Activated T-cell treated with anti-CD3 and anti-CD28 coated beads, Interleukin-2, amount 50 U/mL, for 72 hours (primary cell): ENCODE results near the gene SLC2A6. TPM values are rescaled to one million over a fixed set of nuclear protein-coding genes. Genes with fewer than 3 reads are reported as not detected.
A peak's percentile ranks its signal among the peaks of the same experiment; 100 is the strongest.

ENCODE experiments used
- ATAC-seq, 2 donors: fragments of 150-1000 bp; cut with Tn5 transposase; replicated peaks in 1 of 2; 2 replicates each; pipeline ENCODE4 v1.10.0; 2021; ENCODE audit warnings: moderate library complexity in 2 of 2, mild to moderate bottlenecking in 1 of 2
- DNase-seq, 2 donors: peaks; one replicate each; pipeline ENCODE4 v3.0.0; 2021 to 2022; ENCODE audit warnings: mixed read lengths in 1 of 2
- H3K27ac Mint-ChIP-seq: one replicate; pipeline ENCODE4 v1.8.0; 2022; ENCODE audit warnings: mild to moderate bottlenecking, moderate library complexity, mixed read lengths
- H3K27me3 Mint-ChIP-seq: one replicate; pipeline ENCODE4 v1.8.0; 2022; ENCODE audit warnings: low read depth, mixed read lengths
- H3K36me3 Mint-ChIP-seq, 2 donors: one replicate each; pipeline ENCODE4 v1.8.0; 2022; ENCODE audit warnings: mixed read lengths in 2 of 2, mild to moderate bottlenecking in 1 of 2; ENCODE audit not compliant: insufficient read depth in 2 of 2
- H3K4me1 Mint-ChIP-seq: one replicate; pipeline ENCODE4 v1.8.0; 2022; ENCODE audit warnings: low read depth, mixed read lengths
- H3K4me3 Mint-ChIP-seq, 2 donors: one replicate each; pipeline ENCODE4 v1.8.0; 2022; ENCODE audit warnings: mild to moderate bottlenecking in 2 of 2, mixed read lengths in 2 of 2, moderate library complexity in 2 of 2
- H3K9me3 Mint-ChIP-seq, 2 donors: one replicate each; pipeline ENCODE4 v1.8.0; 2022; ENCODE audit warnings: mixed read lengths in 2 of 2
- total RNA-seq, 2 donors: library from RNA; stranded (reverse); gene quantifications; one replicate each; pipeline ENCODE4 v1.2.3, GENCODE V29; 2022

Gene SLC2A6
- total RNA-seq, 2 donors from 2014 or later = 2.0 to 2.6 TPM

- H3K9me3 Mint-ChIP-seq = no peaks in the 10 kb centered on the region
- ATAC-seq = no peak
- H3K36me3 Mint-ChIP-seq = no peaks in the 10 kb centered on the region
- no peak overlapping the region for H3K27ac Mint-ChIP-seq
- no peak overlapping the region for H3K4me3 Mint-ChIP-seq
- H3K4me1 Mint-ChIP-seq = peaks cover 9% of the 10 kb centered on the region
- no peak for DNase-seq
- no peaks in the 10 kb centered on the region for H3K27me3 Mint-ChIP-seq
These were observed 33.6 kb upstream of the SLC2A6 start for GRCh38 chr9:133512253-133513213.

GRCh38 chr9:133511607-133512006 is 32.7 kb upstream of the SLC2A6 start:
- H3K36me3 Mint-ChIP-seq = no peaks in the 10 kb centered on the region

DNA sequence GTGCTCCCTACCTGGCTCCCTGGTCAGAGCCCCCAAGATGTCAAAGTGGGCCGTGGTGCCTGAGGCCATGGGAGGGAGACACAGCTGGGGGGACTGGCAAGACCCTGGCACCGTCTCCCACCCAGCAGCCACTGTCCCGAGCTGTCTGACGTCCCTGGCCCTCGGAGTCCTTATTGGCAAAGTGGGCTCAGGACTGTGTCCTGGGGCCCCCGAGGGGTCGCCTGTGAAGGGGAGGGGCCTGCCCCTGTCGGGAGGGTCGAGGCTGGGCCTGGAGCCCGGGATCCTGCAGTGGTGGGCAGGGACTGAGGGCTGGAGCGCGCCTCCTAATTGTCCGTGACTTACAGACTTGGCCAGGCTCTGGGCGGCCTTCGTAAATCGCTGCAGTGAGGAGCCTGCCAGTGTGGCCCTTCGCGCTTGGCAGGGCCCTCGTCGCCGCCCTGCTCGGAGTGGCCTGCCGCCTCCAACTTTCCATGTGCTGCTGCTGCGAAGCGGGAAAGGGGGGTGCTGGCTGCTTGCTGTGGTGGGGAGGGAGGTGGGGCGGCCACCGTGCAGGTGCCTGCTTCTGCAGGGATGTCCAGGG is 32.1 kb upstream of the SLC2A6 start:
- Mint-ChIP-seq H3K27me3 (no peaks in the 10 kb centered on the region), H3K4me1 (peaks cover 9% of the 10 kb centered on the region), H3K27ac (no peak overlapping the region), H3K4me3 (no peak overlapping the region), H3K9me3 (no peaks in the 10 kb centered on the region), H3K36me3 (no peaks in the 10 kb centered on the region)
- no peak for DNase-seq
- no peak for ATAC-seq

More at GRCh38 chr9:133511607-133512006, 32.7 kb upstream of the SLC2A6 start:
- H3K27ac Mint-ChIP-seq = no peak overlapping the region
- no peak overlapping the region for H3K4me3 Mint-ChIP-seq
- ATAC-seq (no peak), DNase-seq (no peak)
- no peaks in the 10 kb centered on the region for H3K27me3 Mint-ChIP-seq
- no peaks in the 10 kb centered on the region for H3K9me3 Mint-ChIP-seq
- H3K4me1 Mint-ChIP-seq = peaks cover 9% of the 10 kb centered on the region

DNA sequence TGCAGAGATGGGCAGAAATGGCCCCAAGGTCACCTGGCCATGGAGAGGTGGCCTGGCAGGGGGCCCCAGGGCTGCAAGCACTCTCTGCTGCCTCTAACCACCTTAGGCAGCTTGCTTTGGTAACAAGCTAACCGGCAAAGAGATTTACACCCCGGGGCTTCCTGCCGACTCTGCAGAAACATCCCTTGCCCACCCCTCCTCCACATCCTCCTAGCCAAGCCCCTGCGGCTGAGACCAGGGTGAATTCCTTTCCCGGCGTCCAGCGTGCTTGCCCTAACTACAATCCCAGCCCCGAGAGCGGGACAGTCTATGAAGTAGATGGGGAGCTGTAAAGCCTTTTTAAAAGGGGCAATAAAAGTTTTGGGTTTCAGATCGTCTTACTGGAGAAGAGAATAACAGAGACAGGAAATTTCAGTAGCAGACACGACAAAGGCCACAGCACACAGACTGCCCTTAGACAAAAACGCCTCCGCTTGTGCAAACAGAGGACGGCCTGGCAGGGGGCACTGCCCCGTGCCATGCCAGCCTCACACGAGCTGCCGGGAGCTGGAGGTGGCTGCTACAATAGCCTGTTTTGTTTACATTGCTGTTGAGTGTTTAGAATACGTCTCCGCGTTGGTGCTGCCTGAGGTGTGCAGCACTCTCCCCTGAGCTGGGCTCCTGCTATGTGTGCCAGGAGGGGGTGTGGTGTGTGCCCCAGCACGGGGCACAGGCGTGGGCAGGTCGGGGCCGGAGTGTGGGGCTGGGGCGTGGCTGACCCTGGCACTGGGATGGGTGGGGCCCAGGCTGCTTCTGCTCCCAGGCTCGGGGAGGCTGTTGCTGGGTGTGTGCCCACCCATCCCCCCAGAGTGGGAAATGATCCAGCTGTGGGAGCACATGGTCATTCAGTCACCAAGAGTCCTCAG is 30.5 kb upstream of the SLC2A6 start:
- no peak overlapping the region for H3K27ac Mint-ChIP-seq
- DNase-seq (peak in 1 of 2 donors; percentile 3), ATAC-seq (peak; percentile 54 to 55)
- no peaks in the 10 kb centered on the region for H3K9me3 Mint-ChIP-seq
- no peaks in the 10 kb centered on the region for H3K27me3 Mint-ChIP-seq
- H3K4me3 Mint-ChIP-seq = peak overlapping the region; percentile 60 to 71
- peaks cover 9% of the 10 kb centered on the region for H3K4me1 Mint-ChIP-seq
- no peaks in the 10 kb centered on the region for H3K36me3 Mint-ChIP-seq

GRCh38 chr9:133508046-133508445 is 29.1 kb upstream of the SLC2A6 start:
- no peak overlapping the region for H3K4me3 Mint-ChIP-seq
- H3K9me3 Mint-ChIP-seq = no peaks in the 10 kb centered on the region
- DNase-seq = no peak

GRCh38 chr9:133507246-133507965 is 28.5 kb upstream of the SLC2A6 start:
- H3K27ac Mint-ChIP-seq = no peak overlapping the region
- no peaks in the 10 kb centered on the region for H3K27me3 Mint-ChIP-seq
- peaks cover 9% of the 10 kb centered on the region for H3K4me1 Mint-ChIP-seq
- no peak for DNase-seq
- H3K9me3 Mint-ChIP-seq = peaks cover 3% of the 10 kb centered on the region in 2 donors
- no peak for ATAC-seq
- H3K36me3 Mint-ChIP-seq = peaks cover 0 to 1% of the 10 kb centered on the region in 2 donors
- H3K4me3 Mint-ChIP-seq = no peak overlapping the region

More at GRCh38 chr9:133508046-133508445, 29.1 kb upstream of the SLC2A6 start:
- no peaks in the 10 kb centered on the region for H3K27me3 Mint-ChIP-seq
- H3K27ac Mint-ChIP-seq = no peak overlapping the region
- H3K36me3 Mint-ChIP-seq = no peaks in the 10 kb centered on the region
- H3K4me1 Mint-ChIP-seq = peaks cover 9% of the 10 kb centered on the region
- no peak for ATAC-seq

GRCh38 chr9:133506653-133507038 is 27.7 kb upstream of the SLC2A6 start:
- ATAC-seq (no peak), DNase-seq (no peak)
- Mint-ChIP-seq H3K27me3 (no peaks in the 10 kb centered on the region), H3K9me3 (peaks cover 8% of the 10 kb centered on the region in 2 donors), H3K4me3 (no peak overlapping the region), H3K4me1 (peaks cover 9% of the 10 kb centered on the region), H3K36me3 (peaks cover 4 to 6% of the 10 kb centered on the region in 2 donors), H3K27ac (no peak overlapping the region)

DNA sequence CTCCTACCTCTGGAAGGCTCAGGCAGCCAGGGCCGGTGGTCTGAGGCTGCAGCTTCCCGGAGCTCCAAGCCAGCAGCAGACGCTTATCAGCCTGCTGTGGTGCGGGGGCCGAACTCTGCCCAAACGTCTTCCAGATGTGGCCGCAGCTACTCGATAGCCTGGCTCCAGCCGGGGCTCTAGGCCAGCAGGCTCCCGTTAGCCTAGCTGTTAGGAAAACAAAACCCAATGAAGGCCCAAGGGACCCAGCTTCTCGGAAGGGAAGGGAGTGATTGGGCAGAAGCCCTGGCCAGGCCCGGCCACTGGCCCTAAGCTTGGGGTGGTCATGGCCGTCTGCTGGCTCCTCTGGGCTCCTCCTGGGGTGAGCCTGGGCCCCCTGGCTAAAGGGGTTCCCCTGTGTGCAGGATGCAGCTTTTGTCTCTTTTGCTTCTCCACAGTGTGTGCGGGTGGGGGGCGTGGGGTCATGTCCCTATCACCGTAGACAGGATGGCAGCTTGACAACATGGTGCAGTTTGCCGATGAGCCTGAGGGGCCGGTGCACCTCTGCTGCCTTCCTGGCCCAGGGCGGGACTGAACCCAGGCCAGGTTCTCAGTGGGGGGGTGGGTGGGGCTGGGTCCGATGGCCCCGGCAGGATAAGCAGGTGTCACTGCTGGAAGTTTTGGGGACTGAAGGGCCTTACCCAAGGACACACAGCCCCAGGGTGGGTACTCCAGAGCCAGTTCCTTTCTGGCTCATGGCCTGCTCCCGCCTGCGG is 27.2 kb upstream of the SLC2A6 start:
- H3K4me1 Mint-ChIP-seq = peaks cover 9% of the 10 kb centered on the region
- no peak overlapping the region for H3K27ac Mint-ChIP-seq
- DNase-seq (no peak), ATAC-seq (no peak)
- H3K36me3 Mint-ChIP-seq = peaks cover 7 to 9% of the 10 kb centered on the region in 2 donors
- H3K4me3 Mint-ChIP-seq = no peak overlapping the region
- peaks cover 12 to 13% of the 10 kb centered on the region in 2 donors for H3K9me3 Mint-ChIP-seq
- no peaks in the 10 kb centered on the region for H3K27me3 Mint-ChIP-seq

DNA sequence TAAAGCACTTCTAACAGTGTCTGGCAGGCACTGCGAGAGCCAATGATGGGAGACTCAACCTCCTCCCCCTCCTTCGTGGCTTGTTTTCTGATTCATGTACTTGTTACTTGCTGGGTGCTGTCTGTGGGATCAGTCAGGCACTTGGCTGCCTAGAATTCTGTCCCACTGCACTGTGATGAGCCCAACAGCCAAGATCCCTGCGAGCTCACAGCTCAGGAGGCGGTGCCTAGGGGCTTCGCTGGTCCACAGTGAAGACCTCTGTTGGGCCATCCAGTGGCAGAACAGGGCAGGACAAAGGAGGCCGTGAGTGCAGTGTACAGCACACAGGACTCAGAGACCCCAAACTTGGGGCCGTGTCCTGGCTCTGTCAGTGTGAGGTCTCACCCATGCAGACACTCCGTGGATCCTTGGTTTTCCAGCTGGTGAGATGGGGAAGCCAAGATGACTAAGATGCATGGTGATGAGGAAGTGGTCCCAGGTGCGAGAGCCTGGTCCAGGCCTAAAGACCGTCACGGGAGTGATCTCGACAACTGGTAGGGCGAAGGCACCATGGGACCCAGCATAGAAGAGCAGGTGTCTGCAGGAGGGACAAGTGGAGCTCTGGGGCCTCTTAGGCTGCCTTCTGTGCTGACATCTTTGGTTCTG is 26.4 kb upstream of the SLC2A6 start:
- peaks cover 15% of the 10 kb centered on the region in 2 donors for H3K9me3 Mint-ChIP-seq
- H3K4me1 Mint-ChIP-seq = peaks cover 9% of the 10 kb centered on the region
- peaks cover 8 to 9% of the 10 kb centered on the region in 2 donors for H3K36me3 Mint-ChIP-seq
- no peaks in the 10 kb centered on the region for H3K27me3 Mint-ChIP-seq
- no peak for DNase-seq
- no peak for ATAC-seq
- no peak overlapping the region for H3K4me3 Mint-ChIP-seq
- H3K27ac Mint-ChIP-seq = no peak overlapping the region

DNA sequence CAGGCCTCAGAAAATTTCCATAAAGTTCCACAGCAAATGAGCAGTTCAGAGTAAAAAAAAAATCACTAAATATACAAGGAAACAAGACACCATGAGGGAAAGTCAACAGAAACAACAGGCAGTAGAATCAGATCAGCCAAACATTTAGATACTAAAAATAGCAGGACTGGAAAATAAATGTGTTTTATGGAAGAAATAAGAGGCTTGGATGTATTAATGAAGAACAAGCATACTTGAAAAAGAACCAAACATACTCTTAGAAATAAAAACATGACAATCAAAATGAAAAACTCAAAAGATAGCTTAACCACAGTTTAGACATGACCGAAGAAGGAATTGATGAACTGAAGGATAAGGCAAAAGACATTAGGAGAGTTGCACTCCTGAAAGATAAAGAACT is 23.2 kb upstream of the SLC2A6 start:
- H3K4me3 Mint-ChIP-seq = no peak overlapping the region
- DNase-seq (no peak), ATAC-seq (no peak)
- H3K36me3 Mint-ChIP-seq = peaks cover 8 to 9% of the 10 kb centered on the region in 2 donors
- H3K9me3 Mint-ChIP-seq = peaks cover 15% of the 10 kb centered on the region in 2 donors
- H3K27ac Mint-ChIP-seq = no peak overlapping the region
- no peaks in the 10 kb centered on the region for H3K4me1 Mint-ChIP-seq
- no peaks in the 10 kb centered on the region for H3K27me3 Mint-ChIP-seq

DNA sequence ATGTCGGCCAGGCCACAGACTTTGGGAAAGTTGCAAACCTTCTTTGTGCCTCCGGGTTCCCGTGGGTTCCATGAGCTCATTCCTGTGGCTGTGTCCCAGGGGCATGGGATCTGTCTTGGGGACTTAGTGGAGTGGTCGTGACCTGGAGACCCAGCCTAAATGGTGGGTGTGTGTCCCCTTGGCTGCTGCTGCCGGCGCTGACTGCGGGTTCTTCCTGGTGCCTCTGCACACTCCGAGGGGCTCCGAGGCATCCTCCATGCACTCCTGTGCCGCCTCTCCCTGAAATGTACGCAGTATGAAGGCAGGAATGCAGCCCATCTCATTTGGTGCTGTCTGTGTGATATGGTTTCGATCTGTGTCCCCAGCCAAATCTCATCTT is 21.0 kb upstream of the SLC2A6 start:
- no peaks in the 10 kb centered on the region for H3K27me3 Mint-ChIP-seq
- peaks cover 15% of the 10 kb centered on the region in 2 donors for H3K9me3 Mint-ChIP-seq
- H3K4me3 Mint-ChIP-seq = no peak overlapping the region
- ATAC-seq (no peak), DNase-seq (no peak)
- H3K36me3 Mint-ChIP-seq = peaks cover 8 to 9% of the 10 kb centered on the region in 2 donors
- H3K4me1 Mint-ChIP-seq = no peaks in the 10 kb centered on the region
- H3K27ac Mint-ChIP-seq = no peak overlapping the region
